ENCODE measurements around the gene PPM1B.

Gene PPM1B

DNA sequence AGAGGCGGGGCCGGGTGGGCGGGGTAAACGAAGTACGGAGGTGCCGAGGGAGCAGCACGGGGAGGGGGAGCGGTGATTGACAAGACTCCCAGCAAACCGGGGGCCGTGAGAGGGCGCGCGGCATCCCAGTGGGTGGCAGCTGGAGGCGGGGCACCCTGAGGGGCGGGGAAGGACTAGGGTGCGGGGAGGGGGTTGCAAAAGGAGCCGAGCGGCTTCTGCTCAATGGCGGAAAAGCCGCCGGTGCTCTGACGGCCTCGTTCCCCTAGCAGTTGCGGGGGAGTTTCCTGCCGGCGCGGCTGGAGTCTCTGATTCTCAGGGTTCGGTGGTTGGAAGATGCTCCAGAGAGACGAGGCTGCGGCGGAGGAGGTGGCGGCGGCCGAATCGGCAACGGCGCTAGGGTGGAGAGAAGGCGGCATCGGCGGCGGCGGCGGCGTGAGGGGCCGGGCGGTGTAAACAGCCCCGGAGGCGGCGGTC is at the start of gene PPM1B:
TSS of gene PPM1B (plus strand) at position 195 of the 474 bp plus-strand sequence. CDS start 32,325 bp downstream, outside the sequence.
- TF ChIP-seq GATA3 (IDR thresholded peaks at IDR 0.05; ENCODE audit: low read depth, low read length): no peak
- TF ChIP-seq GATA2 (IDR thresholded peaks at IDR 0.05; ENCODE audit: low read depth, low read length): no peak

DNA sequence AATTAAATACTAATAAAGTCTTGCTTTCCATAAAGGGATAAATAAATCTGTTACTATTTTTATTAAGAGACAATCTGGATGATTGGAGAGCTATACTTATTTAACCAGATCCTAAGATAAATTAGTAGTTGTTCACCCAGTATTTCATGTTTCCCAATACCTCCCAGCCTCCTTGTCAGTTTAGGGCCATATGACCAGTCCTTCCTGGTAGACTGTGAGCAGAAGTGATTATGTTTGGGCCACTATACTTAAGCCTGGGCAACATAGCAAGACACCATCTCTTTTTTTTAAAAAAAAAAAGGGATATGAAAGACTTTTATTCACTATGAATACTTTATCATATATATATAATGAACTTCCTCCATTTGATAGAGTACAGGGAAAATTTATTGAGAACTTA is 48.8 kb upstream of the PPM1B start:
- TF ChIP-seq GATA2 (IDR thresholded peaks at IDR 0.05; ENCODE audit: low read depth, low read length) (no peak), GATA3 (IDR thresholded peaks at IDR 0.05; ENCODE audit: low read depth, low read length) (no peak)

DNA sequence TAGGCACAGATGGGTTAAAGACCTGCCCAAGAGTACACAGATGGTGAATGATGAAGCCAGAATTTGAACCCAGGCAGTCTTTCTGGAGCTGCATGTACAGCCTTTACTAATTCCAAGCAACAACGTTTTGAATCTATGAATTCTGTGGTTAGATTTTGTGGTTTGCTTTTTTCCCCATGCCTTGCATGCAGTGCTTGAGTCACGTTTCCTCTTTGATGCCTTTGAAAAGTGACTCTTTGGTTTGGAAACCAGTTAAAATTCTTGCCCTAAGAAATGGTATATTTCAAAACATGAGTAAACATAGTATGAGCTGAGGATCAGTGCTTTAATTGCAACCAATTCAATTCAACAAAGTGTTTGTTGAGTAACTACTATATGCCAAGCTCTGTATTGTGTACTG is 48.2 kb upstream of the PPM1B start:
- TF ChIP-seq GATA3 (IDR thresholded peaks at IDR 0.05; ENCODE audit: low read depth, low read length) (no peak), GATA2 (IDR thresholded peaks at IDR 0.05; ENCODE audit: low read depth, low read length) (no peak)

DNA sequence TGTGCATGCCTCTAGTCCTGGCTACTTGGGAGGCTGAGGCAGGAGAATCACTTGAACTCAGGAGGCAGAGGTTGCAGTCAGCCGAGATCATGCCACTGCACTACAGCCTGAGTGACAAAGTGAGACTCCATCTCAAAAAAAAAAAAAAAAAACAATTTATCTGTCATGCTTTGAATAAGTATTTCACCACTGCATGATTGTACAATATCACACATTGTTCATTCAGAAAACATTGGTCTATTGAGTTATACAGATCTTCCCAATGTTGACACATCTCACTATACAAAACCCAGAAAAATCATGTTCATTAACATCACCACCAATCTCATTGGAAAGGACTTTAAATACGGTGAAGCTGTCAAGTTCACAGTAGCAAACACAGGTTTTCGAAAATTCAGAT is 46.8 kb upstream of the PPM1B start:
- TF ChIP-seq GATA3 (IDR thresholded peaks at IDR 0.05; ENCODE audit: low read depth, low read length): no peak
- no peak for TF ChIP-seq GATA2 (IDR thresholded peaks at IDR 0.05; ENCODE audit: low read depth, low read length)

DNA sequence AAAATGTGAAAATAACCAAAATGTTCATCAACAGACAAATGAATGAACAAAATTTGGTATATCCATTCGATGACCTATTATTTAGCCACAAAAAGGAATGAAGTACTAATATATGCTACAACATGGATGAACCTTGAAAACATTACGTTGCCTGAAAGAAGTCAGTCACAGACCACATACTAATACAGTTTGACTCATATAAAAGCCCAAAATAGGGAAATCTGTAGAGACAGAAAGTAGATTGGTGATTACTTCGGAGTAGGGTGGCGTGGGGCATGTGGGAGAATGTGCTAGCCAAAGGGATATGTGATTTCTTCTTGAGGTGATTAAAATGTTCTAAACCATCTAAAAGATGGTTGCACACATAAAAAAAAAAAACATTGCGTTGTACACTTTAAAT is 44.2 kb upstream of the PPM1B start:
- TF ChIP-seq GATA3 (IDR thresholded peaks at IDR 0.05; ENCODE audit: low read depth, low read length) (no peak), GATA2 (IDR thresholded peaks at IDR 0.05; ENCODE audit: low read depth, low read length) (no peak)

DNA sequence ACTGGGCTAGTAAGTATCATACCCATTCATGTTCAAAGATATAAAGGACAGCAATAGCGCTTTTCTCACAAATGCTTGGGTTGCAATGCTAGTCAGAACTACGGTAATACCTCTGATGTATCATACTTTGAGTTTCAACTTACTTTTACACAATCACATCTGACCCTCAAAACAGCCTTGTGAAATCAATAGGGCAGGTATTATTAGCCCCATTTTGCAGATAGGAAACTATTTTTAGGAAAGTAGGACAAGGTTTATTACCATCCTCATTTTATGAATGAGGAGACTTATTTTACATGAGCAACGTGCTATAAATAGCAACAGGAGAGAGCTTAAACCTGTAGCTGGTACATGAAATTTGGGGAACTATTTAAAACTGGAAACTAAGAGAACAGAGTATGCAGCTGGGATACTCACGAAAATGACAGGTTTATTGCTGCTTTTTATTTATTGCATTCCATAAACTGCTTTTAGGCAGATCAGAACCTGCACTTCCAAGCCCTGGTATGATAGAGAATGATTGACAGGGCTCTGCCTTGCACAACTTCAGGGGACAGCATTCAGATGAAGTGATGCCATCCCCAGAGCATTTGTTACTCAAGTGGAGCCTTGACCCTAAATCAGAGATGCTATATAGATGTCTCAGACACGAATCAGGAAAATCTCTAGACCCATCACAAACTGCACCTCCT is 42.4 kb upstream of the PPM1B start:
- TF ChIP-seq GATA3 (IDR thresholded peaks at IDR 0.05; ENCODE audit: low read depth, low read length): no peak
- TF ChIP-seq GATA2 (IDR thresholded peaks at IDR 0.05; ENCODE audit: low read depth, low read length): no peak

DNA sequence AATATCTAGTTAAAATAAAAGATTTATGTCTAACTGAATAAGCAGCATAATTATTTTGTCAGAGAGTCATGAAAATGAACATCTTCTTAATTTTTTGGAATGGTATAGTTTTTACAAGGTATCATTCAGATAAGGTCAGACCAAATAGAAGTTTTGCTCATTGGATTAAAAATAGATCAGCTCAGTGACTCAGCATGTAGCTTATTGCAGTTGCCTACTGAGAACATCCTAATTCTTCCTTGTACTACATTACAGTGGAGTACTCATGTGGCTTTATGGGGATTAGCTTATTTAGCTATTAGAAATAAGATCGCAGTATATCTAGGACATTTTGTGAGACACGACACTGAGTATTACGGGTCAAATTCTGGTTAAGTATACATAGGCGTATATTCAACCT is 38.2 kb upstream of the PPM1B start:
- TF ChIP-seq GATA3 (IDR thresholded peaks at IDR 0.05; ENCODE audit: low read depth, low read length) (no peak), GATA2 (IDR thresholded peaks at IDR 0.05; ENCODE audit: low read depth, low read length) (no peak)

DNA sequence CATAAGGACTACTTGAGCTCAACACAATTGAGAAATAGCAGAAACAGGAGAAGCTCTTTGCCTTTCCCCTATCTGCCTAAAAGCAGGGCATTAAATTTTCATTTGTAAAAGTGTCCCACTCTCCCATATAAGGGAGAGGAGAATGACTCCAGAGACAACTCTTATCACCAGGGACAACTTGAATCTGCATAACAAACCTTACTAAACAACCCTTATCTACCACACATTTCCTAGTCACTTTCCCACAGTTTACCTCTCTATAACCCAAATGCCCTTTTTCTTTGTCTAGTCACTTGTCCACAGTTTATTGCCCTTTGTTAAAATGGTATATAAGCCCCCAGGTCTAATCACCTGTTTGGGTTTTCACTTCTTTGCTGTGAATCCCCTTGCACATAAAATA is 37.5 kb upstream of the PPM1B start:
- no peak for TF ChIP-seq GATA3 (IDR thresholded peaks at IDR 0.05; ENCODE audit: low read depth, low read length)

DNA sequence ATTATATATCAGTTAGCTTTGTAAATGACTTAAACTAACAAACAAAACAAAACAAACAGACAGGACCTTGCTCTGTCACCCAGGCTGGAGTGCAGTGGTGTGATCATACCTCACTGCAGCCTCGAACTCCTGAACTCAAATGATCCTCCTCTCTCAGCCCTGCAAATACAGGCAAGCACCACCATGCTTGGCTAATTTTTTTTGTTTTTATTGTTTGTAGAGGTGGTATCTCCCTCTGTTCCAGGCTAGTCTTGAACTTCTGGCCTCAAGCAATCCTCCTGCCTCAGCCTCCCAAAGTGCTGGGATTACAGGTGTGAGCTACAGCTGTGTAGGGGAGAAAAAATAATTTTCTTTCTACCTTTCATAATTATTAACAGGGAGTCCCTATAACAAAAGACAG is 33.8 kb upstream of the PPM1B start:
- no peak for TF ChIP-seq GATA3 (IDR thresholded peaks at IDR 0.05; ENCODE audit: low read depth, low read length)
- TF ChIP-seq GATA2 (IDR thresholded peaks at IDR 0.05; ENCODE audit: low read depth, low read length): no peak

DNA sequence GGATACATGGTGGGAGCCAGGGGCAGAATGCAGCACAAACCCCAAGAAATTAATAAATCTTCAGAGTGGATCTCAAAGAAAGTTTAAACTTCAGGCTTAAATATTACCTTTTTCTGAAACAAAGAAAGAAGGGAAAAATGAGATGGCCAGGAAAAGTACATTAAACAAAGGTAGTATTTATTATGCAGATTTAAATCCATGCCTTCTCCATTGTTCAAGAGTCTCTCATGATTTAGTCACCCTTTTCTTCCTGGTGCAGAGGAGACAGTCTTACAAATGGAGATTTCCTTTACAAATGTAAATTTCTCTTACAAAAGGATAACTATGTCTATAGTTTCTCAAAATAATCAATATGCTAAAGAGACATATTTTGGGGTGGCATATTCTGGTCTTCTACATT is 33.4 kb upstream of the PPM1B start:
- TF ChIP-seq GATA3 (IDR thresholded peaks at IDR 0.05; ENCODE audit: low read depth, low read length) (no peak), GATA2 (IDR thresholded peaks at IDR 0.05; ENCODE audit: low read depth, low read length) (no peak)

DNA sequence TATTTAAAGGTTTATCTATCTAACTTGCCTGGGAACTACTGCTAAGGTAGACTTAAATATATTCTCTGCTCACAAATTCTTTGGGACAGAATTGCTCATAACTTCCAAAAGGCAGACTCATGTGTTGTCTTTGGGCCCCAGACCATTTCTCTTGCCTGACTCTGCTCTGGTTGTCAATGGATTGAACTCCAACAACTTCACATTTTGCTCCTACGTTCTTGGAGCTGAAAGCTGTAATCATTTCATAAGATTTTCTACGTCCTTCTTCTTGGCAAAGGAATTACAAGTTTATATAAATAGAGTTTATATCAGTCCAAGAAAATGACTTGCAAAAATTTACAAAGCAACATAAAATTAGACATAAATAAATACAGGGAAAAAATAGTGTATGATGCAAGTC is 32.9 kb upstream of the PPM1B start:
- TF ChIP-seq GATA3 (IDR thresholded peaks at IDR 0.05; ENCODE audit: low read depth, low read length): no peak
- no peak for TF ChIP-seq GATA2 (IDR thresholded peaks at IDR 0.05; ENCODE audit: low read depth, low read length)

DNA sequence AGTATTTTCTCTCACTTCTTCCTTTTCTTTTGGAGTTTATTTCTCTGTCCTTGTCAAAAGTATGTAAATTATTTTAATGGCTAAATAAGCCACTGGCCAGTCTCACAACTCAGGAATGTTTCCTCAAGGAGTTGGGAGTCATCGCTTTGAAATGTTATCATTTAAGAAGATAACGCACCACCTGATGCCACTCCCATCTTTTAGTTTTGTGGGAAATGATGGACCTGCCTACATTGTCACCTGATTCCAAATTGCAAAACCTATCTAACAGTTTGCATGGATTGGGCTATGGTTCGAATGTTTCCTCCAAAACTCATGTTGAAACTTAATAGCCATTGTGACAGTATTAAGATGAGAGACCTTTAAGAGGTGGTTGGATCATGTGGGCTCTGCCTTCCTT is 32.4 kb upstream of the PPM1B start:
- TF ChIP-seq GATA2 (IDR thresholded peaks at IDR 0.05; ENCODE audit: low read depth, low read length) (no peak), GATA3 (IDR thresholded peaks at IDR 0.05; ENCODE audit: low read depth, low read length) (no peak)

DNA sequence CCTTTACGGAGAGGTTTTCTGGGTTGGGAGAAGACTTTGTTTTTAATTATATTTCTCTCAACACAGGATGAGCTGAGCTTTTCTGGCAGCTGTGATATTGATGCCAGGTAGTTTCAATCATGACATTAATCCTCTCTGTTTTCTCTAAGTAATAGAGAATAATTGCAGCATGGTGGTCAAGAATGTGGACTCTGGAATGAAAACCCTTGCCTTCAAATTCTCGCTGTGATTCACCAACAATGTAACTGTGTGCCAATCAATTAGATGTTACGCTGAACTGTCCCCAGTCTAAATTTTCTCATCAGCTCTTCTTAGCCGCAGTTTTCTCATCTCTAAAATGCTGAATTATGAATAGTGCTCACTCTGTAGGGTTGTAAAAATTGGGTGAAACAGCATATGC is 31.6 kb upstream of the PPM1B start:
- TF ChIP-seq GATA3 (IDR thresholded peaks at IDR 0.05; ENCODE audit: low read depth, low read length): no peak
- no peak for TF ChIP-seq GATA2 (IDR thresholded peaks at IDR 0.05; ENCODE audit: low read depth, low read length)

DNA sequence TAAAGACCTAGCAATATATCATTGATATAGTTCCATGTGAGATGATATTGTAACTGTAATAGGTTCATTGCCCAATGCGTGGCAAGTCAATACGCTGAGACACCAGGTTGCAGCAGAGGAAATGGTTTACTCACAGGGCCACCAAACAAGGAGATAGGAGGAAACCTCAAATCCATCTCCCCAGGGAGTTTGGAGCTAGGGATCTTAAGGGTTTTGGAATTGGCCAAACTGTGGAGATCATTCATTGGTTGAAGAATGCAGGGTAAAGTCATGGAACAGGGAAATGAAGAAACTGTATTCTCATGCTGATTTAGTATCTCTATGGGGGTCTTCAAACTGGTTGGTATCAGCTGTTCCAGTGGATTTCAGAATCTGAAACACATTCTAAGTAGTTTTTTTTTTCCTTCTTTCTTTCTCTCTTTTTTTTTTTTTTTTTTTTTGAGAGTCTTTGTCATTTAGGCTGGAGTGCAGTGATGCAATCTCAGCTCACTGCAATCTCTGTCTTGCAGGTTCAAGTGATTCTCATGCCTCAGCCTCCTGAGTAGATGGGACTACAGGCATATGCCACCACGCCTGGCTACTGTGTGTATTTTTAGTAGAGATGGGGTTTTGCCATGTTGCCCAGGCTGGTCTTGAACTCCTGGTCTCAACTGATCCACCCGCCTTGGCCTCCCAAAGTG is 30.7 kb upstream of the PPM1B start:
- no peak for TF ChIP-seq GATA3 (IDR thresholded peaks at IDR 0.05; ENCODE audit: low read depth, low read length)
- no peak for TF ChIP-seq GATA2 (IDR thresholded peaks at IDR 0.05; ENCODE audit: low read depth, low read length)

DNA sequence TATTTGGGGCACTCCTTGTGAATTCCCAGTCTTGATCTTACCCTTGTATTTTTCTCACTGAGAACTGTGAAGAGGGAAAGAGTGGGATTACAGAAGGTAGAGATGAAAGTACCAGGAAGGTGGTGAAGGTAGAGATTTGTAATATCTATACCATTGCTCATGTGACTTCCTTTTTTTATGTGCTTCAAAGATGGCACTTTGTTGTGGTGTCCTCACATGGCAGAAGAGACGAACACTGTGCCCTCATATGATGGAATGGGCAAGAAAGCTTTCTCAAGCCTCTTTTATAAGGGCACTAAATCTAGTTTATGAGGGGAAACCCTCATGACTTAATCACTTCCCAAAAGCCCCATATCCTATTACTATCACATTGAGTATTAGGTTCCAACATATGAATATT is 28.9 kb upstream of the PPM1B start:
- TF ChIP-seq GATA3 (IDR thresholded peaks at IDR 0.05; ENCODE audit: low read depth, low read length) (no peak), GATA2 (IDR thresholded peaks at IDR 0.05; ENCODE audit: low read depth, low read length) (no peak)

Measured in SH-SY5Y (cell line).